A549 (cell line): Measurements from ENCODE around the gene SH2D1A. TPM values are rescaled to one million over a fixed set of nuclear protein-coding genes. Genes with fewer than 3 reads are reported as not detected.

Source experiments
- ATAC-seq, 2 experiments: fragments of 200-7000 bp in 1 of 2; fragments of >200 bp in 1 of 2; cut with Nextera tagmentation in 1 of 2; cut with Tn5 transposase in 1 of 2; 3 replicates each; pipeline versions ENCODE4 v1.8.0 to v1.9.1; 2018 to 2020; ENCODE audit warnings: mild to moderate bottlenecking in 1 of 2, moderate library complexity in 1 of 2
- CTCF ChIA-PET: fragments of 300-600 bp; sonication (Branson Sonifier 250); formaldehyde crosslinking; extraction: SDS; loops from one replicate; lab custom pipeline; 2021; ENCODE audit warnings: antibody characterized with exemption, inconsistent platforms; lab: Yijun Ruan, JAX
- POLR2A ChIA-PET: fragments of 350-600 bp; formaldehyde crosslinking; extraction: SDS; loops from one replicate; lab custom pipeline; 2021; ENCODE audit warnings: antibody characterized with exemption, inconsistent platforms; lab: Yijun Ruan, JAX
- DNase-seq, 2 experiments: peaks; one replicate each; pipeline versions ENCODE4 v3.0.0 to v3.0.0-alpha.2; 2011 to 2016; ENCODE audit warnings: low read depth in 1 of 2, low spot score in 1 of 2
- FAIRE-seq: peaks from 2 replicates; lab custom pipeline; 2011; peaks lifted over from hg19 to GRCh38; lab: Jason Lieb, UNC
- H3K27ac ChIP-seq, 2 experiments: fragments of >200 bp; sonication (Bioruptor Twin); formaldehyde crosslinking; 3 replicates each; pipeline ENCODE4 v1.5.1; 2016 to 2017
- H3K4me1 ChIP-seq: fragments of >200 bp; sonication (Bioruptor Twin); formaldehyde crosslinking; 3 replicates; pipeline ENCODE4 v1.6.1; 2016
- H3K4me2 ChIP-seq: fragments of >200 bp; sonication (Bioruptor Twin); formaldehyde crosslinking; 3 replicates; pipeline ENCODE4 v1.6.1; 2016
- H3K4me3 ChIP-seq: fragments of >200 bp; sonication (Bioruptor Twin); formaldehyde crosslinking; 3 replicates; pipeline ENCODE4 v1.5.1; 2016
- H3K9me3 ChIP-seq: fragments of >200 bp; sonication (Bioruptor Twin); formaldehyde crosslinking; 3 replicates; pipeline ENCODE4 v1.6.1; 2016
- ATOH8 ChIP-seq: fragments of 250-450 bp; sonication (Bioruptor Pico); IDR thresholded peaks from 2 replicates; pipeline ENCODE4 v1.5.0; 2020; ENCODE audit warnings: low read depth, mild to moderate bottlenecking, moderate library complexity
- BHLHE40 ChIP-seq: IDR thresholded peaks from 2 replicates; pipeline ENCODE4 v1.6.1; 2012; ENCODE audit warnings: low read depth, low read length, inconsistent platforms
- CBX2 ChIP-seq: fragments of 200-600 bp; sonication (generic); IDR thresholded peaks from 2 replicates; pipeline ENCODE4 v1.6.1; 2016; ENCODE audit warnings: low read depth, mild to moderate bottlenecking, borderline replicate concordance
- CBX8 ChIP-seq: fragments of 200-600 bp; sonication (generic); IDR thresholded peaks from 2 replicates; pipeline ENCODE4 v1.6.1; 2016
- CEBPB ChIP-seq, 2 experiments: fragments of >200 bp in 1 of 2; sonication (Bioruptor Twin) in 1 of 2; formaldehyde crosslinking in 1 of 2; IDR thresholded peaks; 2 replicates each; pipeline ENCODE4 v1.6.1; 2012 to 2016
- E2F6 ChIP-seq: IDR thresholded peaks from 2 replicates; pipeline ENCODE4 v1.6.1; 2012; ENCODE audit warnings: low read depth, borderline replicate concordance
- EHMT2 ChIP-seq: fragments of 200-600 bp; sonication (generic); IDR thresholded peaks from 2 replicates; pipeline ENCODE4 v1.6.1; 2016; ENCODE audit warnings: antibody characterized with exemption, low read depth, mild to moderate bottlenecking, moderate library complexity
- EP300 ChIP-seq, 2 experiments: fragments of >200 bp; sonication (Bioruptor Twin); formaldehyde crosslinking; IDR thresholded peaks; 2 replicates in 1 of 2; 3 replicates in 1 of 2; pipeline ENCODE4 v1.6.1; 2016 to 2017
- HDAC2 ChIP-seq: fragments of 200-600 bp; sonication (generic); IDR thresholded peaks from 2 replicates; pipeline ENCODE4 v1.6.1; 2016
- HOXB5 ChIP-seq: fragments of 250-450 bp; sonication (Bioruptor Pico); IDR thresholded peaks from 2 replicates; pipeline ENCODE4 v1.5.0; 2020; ENCODE audit warnings: mild to moderate bottlenecking, moderate library complexity
- JUNB ChIP-seq: fragments of >200 bp; sonication (Bioruptor Twin); formaldehyde crosslinking; IDR thresholded peaks from 2 replicates; pipeline ENCODE4 v1.6.1; 2016
- MAX ChIP-seq: IDR thresholded peaks from 2 replicates; pipeline ENCODE4 v1.6.1; 2012
- MYC ChIP-seq: IDR thresholded peaks from 2 replicates; pipeline ENCODE4 v1.6.1; 2012; ENCODE audit warnings: mild to moderate bottlenecking, inconsistent platforms, low read length, improper control_type of control experiment, borderline replicate concordance
- NPAS2 ChIP-seq: fragments of 250-450 bp; sonication (Bioruptor Pico); IDR thresholded peaks from 2 replicates; pipeline ENCODE4 v1.8.0; 2022; ENCODE audit warnings: mild to moderate bottlenecking, moderate library complexity, borderline replicate concordance
- PBX3 ChIP-seq: IDR thresholded peaks from 2 replicates; pipeline ENCODE4 v1.6.1; 2012
- POLR2AphosphoS2 ChIP-seq: conservative IDR thresholded peaks from 2 replicates; pipeline ENCODE4 v1.6.1; 2012; ENCODE audit warnings: low read length, improper control_type of control experiment, inconsistent platforms
- RAD21 ChIP-seq, 2 experiments: fragments of >200 bp in 1 of 2; sonication (Bioruptor Twin) in 1 of 2; formaldehyde crosslinking in 1 of 2; IDR thresholded peaks in 1 of 2; conservative IDR thresholded peaks in 1 of 2; 2 replicates in 1 of 2; 3 replicates in 1 of 2; pipeline ENCODE4 v1.6.1; 2012 to 2018; ENCODE audit warnings: inconsistent platforms in 1 of 2
- RARB ChIP-seq: fragments of 250-450 bp; sonication (Bioruptor Pico); IDR thresholded peaks from 2 replicates; pipeline ENCODE4 v1.8.0; 2021; ENCODE audit warnings: mild to moderate bottlenecking, moderate library complexity
- SMC3 ChIP-seq: fragments of >200 bp; sonication (Bioruptor Twin); formaldehyde crosslinking; IDR thresholded peaks from 3 replicates; pipeline ENCODE4 v1.6.1; 2018; ENCODE audit warnings: inconsistent platforms
- SREBF2 ChIP-seq: fragments of 450-650 bp; IDR thresholded peaks from 2 replicates; pipeline ENCODE4 v1.6.1; 2014; ENCODE audit warnings: mild to moderate bottlenecking, moderate library complexity
- TFCP2L1 ChIP-seq: fragments of 250-450 bp; sonication (Bioruptor Pico); IDR thresholded peaks from 2 replicates; pipeline ENCODE4 v1.5.0; 2021; ENCODE audit warnings: mild to moderate bottlenecking
- ZC3H11A ChIP-seq: fragments of 450-650 bp; IDR thresholded peaks from 2 replicates; pipeline ENCODE4 v1.6.1; 2014; ENCODE audit warnings: antibody characterized with exemption, mild to moderate bottlenecking
- ZFP36 ChIP-seq: fragments of 450-650 bp; IDR thresholded peaks from 2 replicates; pipeline ENCODE4 v1.6.1; 2014; ENCODE audit warnings: borderline replicate concordance; ENCODE audit not compliant: partially characterized antibody
- ZSCAN20 ChIP-seq: fragments of 250-450 bp; sonication (Bioruptor Pico); IDR thresholded peaks from 2 replicates; pipeline ENCODE4 v1.8.0; 2022; ENCODE audit warnings: mild to moderate bottlenecking, moderate library complexity
- WGBS: methylation state at CpG from one replicate; pipeline ENCODE4 v1.1.6; 2017; ENCODE audit errors: missing lambda C conversion rate; 5-methylcytosine and 5-hydroxymethylcytosine counted together
- polyA plus RNA-seq, 4 experiments: library from polyadenylated mRNA; depleted of rRNA in 3 of 4; stranded (reverse); fragments of >200 nt; fragmentation: RNase III in 1 of 4; extraction: RNeasy Plus Mini Kit Qiagen cat#74134 plus additional on column Dnase treatment in 1 of 4; gene quantifications; 2 replicates in 3 of 4; 3 replicates in 1 of 4; pipeline ENCODE4 v1.2.3, GENCODE V29; 2011 to 2017
- TF ChIP-seq, protein P1 (sequence below): fragments of 150-350 bp; IDR thresholded peaks from 2 replicates; pipeline ENCODE4 v1.6.1; 2014; ENCODE audit warnings: low read depth, mild to moderate bottlenecking, low read length
- TF ChIP-seq, protein P2 (sequence below): fragments of >200 bp; sonication (Bioruptor Twin); formaldehyde crosslinking; IDR thresholded peaks from 2 replicates; pipeline ENCODE4 v1.6.1; 2016
- TF ChIP-seq, protein P3 (sequence below): fragments of >200 bp; sonication (Bioruptor Twin); formaldehyde crosslinking; IDR thresholded peaks from 3 replicates; pipeline ENCODE4 v1.6.1; 2016

The SH2D1A gene
- polyA plus RNA-seq, 2 of the 4 experiments (the other 2 are of a cell fraction): not detected

GRCh38 chrX:124373348-124373747 is 27.0 kb downstream of the SH2D1A start (continued):
- TF ChIP-seq, protein P1, sequence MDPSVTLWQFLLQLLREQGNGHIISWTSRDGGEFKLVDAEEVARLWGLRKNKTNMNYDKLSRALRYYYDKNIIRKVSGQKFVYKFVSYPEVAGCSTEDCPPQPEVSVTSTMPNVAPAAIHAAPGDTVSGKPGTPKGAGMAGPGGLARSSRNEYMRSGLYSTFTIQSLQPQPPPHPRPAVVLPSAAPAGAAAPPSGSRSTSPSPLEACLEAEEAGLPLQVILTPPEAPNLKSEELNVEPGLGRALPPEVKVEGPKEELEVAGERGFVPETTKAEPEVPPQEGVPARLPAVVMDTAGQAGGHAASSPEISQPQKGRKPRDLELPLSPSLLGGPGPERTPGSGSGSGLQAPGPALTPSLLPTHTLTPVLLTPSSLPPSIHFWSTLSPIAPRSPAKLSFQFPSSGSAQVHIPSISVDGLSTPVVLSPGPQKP: no peak
- no peak for TF ChIP-seq E2F6
- TF ChIP-seq TFCP2L1 (CRISPR knock-in tag): no peak
- TF ChIP-seq, all 56 proteins: peak for 0

DNA sequence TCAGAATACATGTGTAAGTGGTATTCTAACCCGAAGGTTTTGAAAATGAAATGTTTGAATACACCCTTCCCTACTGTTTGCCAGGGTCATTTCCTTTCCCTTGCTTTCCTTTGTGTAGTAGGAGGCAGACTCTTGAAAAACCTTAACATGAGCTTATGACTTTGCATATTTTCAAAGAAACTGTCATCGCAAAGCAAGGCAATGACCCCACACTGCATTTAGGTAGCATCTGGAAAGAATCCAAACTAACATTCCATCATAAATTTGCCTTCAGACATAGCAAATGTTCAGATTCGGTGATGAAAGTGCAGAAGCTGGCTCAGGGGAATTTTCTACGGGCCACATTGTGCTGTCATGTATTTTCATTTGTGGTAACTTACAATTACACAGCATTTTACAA is 32.3 kb downstream of the SH2D1A start:
- POLR2A ChIA-PET: no interaction called here
- CTCF ChIA-PET: no interaction called here
- ATAC-seq: no peak

DNA sequence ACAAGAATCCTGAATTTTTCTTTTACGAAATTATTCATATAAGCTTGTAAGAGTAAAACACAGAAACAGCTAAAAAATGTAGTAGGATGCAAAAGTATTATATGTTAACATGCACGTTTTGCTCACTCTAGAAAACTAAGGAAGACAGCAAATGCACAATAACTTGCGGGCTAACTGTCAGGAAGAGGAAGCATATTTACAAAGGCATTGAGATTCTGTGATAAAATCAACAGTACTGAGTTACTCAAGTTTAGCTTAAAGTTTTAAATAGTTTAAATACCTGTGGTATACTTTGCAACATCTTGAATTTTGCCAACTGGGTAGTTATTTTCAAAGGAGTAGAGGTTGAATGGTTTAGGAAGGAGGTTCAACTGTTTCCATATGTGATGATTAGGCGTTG is 37.0 kb downstream of the SH2D1A start:
- ChIA-PET CTCF (interaction anchor here (1.3 to 1.4 kb wide), 2 partner anchors 10 to 14 kb away, joined by 3 to 5 read pairs; no protein-coding TSS in a partner anchor), POLR2A (no interaction called here)
- FAIRE-seq: no peak
- WGBS: 41% methylated on average over 4 of the region's 4 CpGs
- Histone ChIP-seq H3K4me1 (no peaks in the 10 kb centered on the region), H3K4me2 (no peak overlapping the region), H3K9me3 (no peaks in the 10 kb centered on the region), H3K27ac (no peak overlapping the region), H3K4me3 (no peak overlapping the region)
- TF ChIP-seq PBX3 (no peak), CBX2 (no peak), RARB (CRISPR knock-in tag) (no peak), ZSCAN20 (no peak), RAD21 (conservative IDR thresholded peaks at IDR 0.05 in 1 of 2, IDR thresholded peaks at IDR 0.05 in 1 of 2) (no peak), ZC3H11A (no peak), EHMT2 (no peak), JUNB (no peak), MYC (no peak), MAX (no peak), HOXB5 (CRISPR knock-in tag) (no peak), HDAC2 (no peak), EP300 (IDR thresholded peaks at IDR 0.05) (no peak), ATOH8 (CRISPR knock-in tag) (no peak), SREBF2 (no peak), SMC3 (no peak)
- TF ChIP-seq, protein P2, sequence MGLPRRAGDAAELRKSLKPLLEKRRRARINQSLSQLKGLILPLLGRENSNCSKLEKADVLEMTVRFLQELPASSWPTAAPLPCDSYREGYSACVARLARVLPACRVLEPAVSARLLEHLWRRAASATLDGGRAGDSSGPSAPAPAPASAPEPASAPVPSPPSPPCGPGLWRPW: no peak
- no peak for DNase-seq
- no peak for ATAC-seq

More for the DNA sequence above, 32.3 kb downstream of the SH2D1A start:
- Histone ChIP-seq H3K27ac (no peak overlapping the region), H3K4me2 (no peak overlapping the region), H3K4me1 (no peaks in the 10 kb centered on the region), H3K4me3 (no peak overlapping the region), H3K9me3 (no peaks in the 10 kb centered on the region)
- FAIRE-seq (no peak), DNase-seq (no peak)
- 37% methylated on average over 4 of the region's 4 CpGs for WGBS
- TF ChIP-seq RARB (CRISPR knock-in tag) (no peak), TFCP2L1 (CRISPR knock-in tag) (no peak), MYC (no peak), CEBPB (IDR thresholded peaks at IDR 0.05) (no peak), HOXB5 (CRISPR knock-in tag) (no peak), NPAS2 (CRISPR knock-in tag) (no peak), POLR2AphosphoS2 (no peak), HDAC2 (no peak), CBX8 (no peak), ATOH8 (CRISPR knock-in tag) (no peak), ZFP36 (no peak), BHLHE40 (no peak)
- TF ChIP-seq, protein P3, sequence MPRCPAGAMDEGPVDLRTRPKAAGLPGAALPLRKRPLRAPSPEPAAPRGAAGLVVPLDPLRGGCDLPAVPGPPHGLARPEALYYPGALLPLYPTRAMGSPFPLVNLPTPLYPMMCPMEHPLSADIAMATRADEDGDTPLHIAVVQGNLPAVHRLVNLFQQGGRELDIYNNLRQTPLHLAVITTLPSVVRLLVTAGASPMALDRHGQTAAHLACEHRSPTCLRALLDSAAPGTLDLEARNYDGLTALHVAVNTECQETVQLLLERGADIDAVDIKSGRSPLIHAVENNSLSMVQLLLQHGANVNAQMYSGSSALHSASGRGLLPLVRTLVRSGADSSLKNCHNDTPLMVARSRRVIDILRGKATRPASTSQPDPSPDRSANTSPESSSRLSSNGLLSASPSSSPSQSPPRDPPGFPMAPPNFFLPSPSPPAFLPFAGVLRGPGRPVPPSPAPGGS: no peak
